ENCODE measurements around the gene PRKCA.

The PRKCA gene

DNA sequence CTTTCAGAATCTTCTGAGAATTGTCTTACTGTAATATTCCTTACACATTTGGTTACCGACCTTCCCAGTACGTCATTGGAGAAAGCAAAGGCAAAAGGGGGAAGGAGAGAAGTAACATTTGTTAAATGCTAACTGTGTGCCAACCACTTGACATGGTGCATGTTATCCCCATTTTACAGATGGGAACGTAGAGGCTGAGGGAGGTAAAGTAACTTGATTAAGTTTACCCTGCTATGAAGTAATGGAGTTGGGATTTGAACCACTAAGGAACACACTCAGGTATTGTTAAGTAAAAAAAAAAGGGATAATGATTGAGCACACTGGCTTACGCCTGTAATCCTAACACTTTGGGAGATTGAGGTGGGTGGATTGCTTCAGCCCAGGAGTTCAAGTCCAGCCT is 156.4 kb downstream of the PRKCA start:
- H3K4me3 ChIP-seq (ENCODE audit: control insufficient read depth, low read depth, low read length): no peak overlapping the region
- TF ChIP-seq, protein P1, sequence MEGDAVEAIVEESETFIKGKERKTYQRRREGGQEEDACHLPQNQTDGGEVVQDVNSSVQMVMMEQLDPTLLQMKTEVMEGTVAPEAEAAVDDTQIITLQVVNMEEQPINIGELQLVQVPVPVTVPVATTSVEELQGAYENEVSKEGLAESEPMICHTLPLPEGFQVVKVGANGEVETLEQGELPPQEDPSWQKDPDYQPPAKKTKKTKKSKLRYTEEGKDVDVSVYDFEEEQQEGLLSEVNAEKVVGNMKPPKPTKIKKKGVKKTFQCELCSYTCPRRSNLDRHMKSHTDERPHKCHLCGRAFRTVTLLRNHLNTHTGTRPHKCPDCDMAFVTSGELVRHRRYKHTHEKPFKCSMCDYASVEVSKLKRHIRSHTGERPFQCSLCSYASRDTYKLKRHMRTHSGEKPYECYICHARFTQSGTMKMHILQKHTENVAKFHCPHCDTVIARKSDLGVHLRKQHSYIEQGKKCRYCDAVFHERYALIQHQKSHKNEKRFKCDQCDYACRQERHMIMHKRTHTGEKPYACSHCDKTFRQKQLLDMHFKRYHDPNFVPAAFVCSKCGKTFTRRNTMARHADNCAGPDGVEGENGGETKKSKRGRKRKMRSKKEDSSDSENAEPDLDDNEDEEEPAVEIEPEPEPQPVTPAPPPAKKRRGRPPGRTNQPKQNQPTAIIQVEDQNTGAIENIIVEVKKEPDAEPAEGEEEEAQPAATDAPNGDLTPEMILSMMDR (conservative IDR thresholded peaks at IDR 0.05; ENCODE audit: control insufficient read depth, insufficient read depth, low read depth, low read length): no peak
- DNase-seq (ENCODE audit: low read depth): no peak

DNA sequence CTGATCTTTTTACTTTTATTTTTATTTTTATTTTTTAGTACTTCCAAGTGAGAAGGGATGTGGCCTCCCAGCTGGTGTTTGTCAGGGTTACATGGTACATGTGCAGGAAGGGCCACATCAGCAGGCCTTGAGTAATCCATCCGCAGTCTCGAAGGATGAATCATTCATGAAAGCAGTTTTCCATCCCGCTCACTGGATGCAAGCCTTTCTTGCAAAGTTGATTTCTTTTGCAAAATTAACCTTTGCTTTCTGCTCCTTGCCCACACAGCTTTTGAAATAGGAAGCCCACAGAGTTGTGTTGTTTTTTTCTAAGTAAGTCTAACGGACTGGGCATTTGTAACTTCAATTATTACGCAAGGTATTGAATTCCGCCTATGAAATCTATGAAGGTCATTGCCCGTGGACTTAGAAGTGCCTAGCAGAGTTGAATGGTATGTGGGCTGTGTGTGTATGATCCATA is 157.4 kb downstream of the PRKCA start:
- DNase-seq (ENCODE audit: low read depth): peak; percentile 99
- TF ChIP-seq, protein P1 (conservative IDR thresholded peaks at IDR 0.05; ENCODE audit: control insufficient read depth, insufficient read depth, low read depth, low read length): no peak
- no peak overlapping the region for H3K4me3 ChIP-seq (ENCODE audit: control insufficient read depth, low read depth, low read length)

- TF ChIP-seq, protein P1 (conservative IDR thresholded peaks at IDR 0.05; ENCODE audit: control insufficient read depth, insufficient read depth, low read depth, low read length): no peak
- no peak for DNase-seq (ENCODE audit: low read depth)
- no peak overlapping the region for H3K4me3 ChIP-seq (ENCODE audit: control insufficient read depth, low read depth, low read length)
These were observed 158.1 kb downstream of the PRKCA start for GRCh38 chr17:66460558-66460957.

GRCh38 chr17:66461343-66461995 is 159.1 kb downstream of the PRKCA start:
- no peak overlapping the region for H3K4me3 ChIP-seq (ENCODE audit: control insufficient read depth, low read depth, low read length)
- TF ChIP-seq, protein P1 (conservative IDR thresholded peaks at IDR 0.05; ENCODE audit: control insufficient read depth, insufficient read depth, low read depth, low read length): no peak
- no peak for DNase-seq (ENCODE audit: low read depth)

DNA sequence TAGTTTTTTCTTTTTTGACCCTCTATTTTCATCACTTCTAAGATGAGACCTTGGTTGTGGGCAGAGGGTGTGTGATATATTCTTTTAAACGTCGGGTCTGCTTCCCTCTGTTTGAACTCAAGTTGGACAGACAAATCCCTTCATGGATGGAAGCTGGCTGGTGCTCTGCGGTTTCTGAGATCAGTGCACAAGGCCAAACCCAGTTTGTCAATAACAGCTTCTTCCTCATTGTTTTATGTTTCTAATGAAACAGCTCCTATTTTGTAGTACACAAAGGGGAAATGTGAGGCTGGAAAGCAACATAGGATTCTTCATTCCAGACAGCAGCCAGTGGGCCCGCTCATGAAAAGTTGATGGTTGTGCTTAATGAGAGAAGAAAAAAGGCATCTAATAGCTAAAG is 159.6 kb downstream of the PRKCA start:
- no peak overlapping the region for H3K4me3 ChIP-seq (ENCODE audit: control insufficient read depth, low read depth, low read length)
- TF ChIP-seq, protein P1 (conservative IDR thresholded peaks at IDR 0.05; ENCODE audit: control insufficient read depth, insufficient read depth, low read depth, low read length): no peak
- DNase-seq (ENCODE audit: low read depth): no peak

GRCh38 chr17:66464921-66465320 is 162.5 kb downstream of the PRKCA start:
- DNase-seq (ENCODE audit: low read depth): peak; percentile 58
- H3K4me3 ChIP-seq (ENCODE audit: control insufficient read depth, low read depth, low read length): no peak overlapping the region
- TF ChIP-seq, protein P1 (conservative IDR thresholded peaks at IDR 0.05; ENCODE audit: control insufficient read depth, insufficient read depth, low read depth, low read length): no peak
